RPMI8226 (cell line): ENCODE data around the gene B3GNT4.
"Not testable (repeated sequence)": the region's sequence is repeated elsewhere in the genome, so short reads cannot be mapped to it uniquely, and the experiment has no call there.

Source experiments
- DNase-seq: peaks from one replicate; pipeline ENCODE4 v3.0.0-alpha.2; 2015

B3GNT4 gene

DNA sequence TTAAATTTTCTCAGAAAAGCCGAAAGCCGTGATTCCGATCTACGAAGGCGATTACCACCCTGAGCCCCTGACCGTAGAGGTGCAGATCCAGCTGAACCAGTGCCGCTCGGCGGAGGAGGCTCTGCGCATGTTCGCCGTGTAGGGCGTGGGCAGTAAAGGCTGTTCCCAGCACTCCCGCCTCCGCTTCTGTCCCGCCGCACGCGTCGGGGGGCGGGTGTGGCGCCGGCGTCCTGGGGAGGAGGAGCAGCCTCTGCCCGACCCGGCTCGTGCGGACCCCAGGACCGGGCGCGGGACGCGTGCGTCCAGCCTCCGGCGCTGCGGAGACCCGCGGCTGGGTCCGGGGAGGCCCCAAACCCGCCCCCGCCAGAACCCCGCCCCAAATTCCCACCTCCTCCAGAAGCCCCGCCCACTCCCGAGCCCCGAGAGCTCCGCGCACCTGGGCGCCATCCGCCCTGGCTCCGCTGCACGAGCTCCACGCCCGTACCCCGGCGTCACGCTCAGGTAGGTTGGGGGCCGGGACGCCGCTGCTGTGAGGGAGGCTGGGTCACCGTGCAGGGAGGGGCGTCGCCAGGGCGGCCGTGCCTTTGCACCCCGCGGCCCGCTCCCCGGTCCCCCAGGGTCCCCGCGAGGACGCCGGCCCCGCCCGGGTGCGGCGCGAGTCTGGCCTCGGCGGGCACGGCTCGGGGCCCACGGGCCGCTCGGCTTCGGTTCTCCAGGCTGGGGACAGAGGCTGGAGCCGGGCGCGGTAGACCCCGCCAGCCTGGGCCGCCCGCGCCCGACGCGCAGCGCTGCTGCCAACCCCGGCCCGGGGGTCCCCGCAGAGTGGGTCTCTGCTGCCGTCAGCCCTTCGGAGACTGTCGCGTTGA, at the start of gene B3GNT4:
Gene B3GNT4, plus strand, starts transcription at position 409 of the 866 bp plus-strand sequence. CDS start 910 bp downstream, outside the sequence.
- DNase-seq: peak; percentile 76

DNA sequence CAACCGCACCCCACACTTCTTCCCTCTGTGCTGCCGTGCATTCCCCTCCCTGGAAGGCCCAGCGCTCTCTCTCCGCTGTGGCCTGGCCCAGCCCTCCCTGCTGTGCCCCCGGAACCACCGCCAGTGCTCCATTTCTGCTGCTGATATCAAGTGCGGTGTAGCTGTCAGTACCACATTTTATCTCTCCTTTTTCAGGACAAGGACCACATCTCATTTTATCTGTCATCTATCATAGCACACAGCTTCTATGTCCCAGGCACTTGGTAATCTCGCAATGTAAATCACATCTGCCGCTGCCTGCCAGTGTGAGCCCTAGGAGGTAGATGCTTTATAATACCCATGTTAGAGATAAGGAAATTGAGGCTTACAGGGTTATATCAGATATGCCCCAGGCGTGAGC, 47.8 kb upstream of the B3GNT4 start:
- no peak for DNase-seq

DNA sequence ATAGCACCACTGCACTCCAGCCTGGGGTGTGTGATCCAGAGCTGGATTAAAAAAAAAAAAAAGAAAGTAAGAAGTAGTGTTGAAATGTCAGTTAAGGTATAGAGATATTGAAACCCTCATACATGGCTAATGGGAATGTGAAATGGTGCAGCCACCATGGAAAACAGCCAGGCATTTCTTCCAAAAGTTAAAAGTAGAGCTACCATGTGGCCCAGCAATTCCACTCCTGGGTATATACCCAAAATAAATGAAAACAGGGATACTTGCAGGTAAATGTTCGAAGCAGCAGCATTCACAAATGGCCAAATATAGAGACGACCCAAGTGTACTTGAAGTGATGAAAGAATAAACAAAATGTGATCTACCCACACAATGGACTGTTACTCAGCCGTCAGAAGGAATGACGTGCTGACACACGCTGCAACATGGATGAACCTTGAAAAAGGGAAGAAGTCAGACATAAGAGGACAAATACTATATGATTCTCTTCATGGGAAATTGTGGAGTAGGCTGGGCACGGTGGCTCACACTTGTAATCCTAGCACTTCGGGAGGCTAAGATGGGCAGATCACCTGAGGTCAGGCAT, 44.7 kb upstream of the B3GNT4 start:
- no peak for DNase-seq

DNA sequence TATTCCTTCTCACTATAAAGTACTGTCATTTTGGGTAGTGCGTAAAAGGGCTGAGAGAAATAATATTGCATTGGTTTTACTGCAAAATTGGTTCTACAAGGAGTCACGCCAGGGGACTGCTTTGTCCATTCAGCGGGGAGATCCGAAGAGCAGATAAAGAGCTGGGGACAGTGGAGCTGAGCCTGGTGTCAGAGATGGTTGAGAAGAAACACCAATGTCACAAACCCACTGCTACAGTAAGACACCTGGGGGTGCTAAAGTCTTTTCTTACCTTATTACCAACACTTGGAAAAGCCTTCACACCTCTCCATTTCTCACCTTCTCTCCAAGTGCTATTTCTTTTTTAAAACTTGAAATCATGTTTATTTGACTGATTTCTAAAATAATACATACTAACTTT, 43.6 kb upstream of the B3GNT4 start:
- DNase-seq: no peak

DNA sequence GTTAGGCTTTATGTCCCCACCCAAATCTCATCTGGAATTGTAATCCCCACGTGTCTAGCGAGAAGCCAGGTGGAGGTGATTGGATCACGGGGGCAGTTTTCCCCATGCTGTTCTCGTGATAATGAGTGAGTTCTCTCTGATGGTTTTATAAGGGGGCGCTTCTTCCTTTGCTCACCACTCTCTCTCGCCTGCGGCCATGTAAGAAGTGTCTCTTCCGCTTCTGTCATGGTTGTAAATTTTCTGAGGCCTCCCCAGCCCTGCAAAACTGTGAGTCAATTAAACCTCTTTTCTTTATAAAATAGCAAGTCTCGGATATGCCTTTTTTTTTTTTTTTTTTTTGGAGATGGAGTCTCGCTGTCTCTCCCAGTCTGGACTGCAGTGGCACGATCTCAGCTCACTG, 42.7 kb upstream of the B3GNT4 start:
- DNase-seq: no peak

DNA sequence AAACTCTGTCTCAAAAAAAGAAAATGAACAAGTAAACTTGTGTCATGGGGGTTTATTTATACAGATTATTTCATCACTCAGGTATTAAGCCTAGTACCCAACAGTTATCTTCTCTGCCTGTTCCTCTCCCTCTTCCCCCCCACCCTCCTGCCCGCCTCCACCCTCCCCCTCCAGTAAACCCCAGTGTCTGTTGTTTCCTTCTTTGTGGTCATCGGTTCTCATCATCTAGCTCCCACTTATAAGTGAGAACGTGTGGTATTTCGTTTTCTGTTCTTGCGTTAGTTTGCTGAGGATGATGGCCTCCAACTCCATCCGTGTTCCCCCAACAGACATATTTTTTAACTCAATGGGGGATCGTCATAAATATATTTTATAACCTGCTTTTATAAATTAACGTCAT, 41.8 kb upstream of the B3GNT4 start:
- no peak for DNase-seq

DNA sequence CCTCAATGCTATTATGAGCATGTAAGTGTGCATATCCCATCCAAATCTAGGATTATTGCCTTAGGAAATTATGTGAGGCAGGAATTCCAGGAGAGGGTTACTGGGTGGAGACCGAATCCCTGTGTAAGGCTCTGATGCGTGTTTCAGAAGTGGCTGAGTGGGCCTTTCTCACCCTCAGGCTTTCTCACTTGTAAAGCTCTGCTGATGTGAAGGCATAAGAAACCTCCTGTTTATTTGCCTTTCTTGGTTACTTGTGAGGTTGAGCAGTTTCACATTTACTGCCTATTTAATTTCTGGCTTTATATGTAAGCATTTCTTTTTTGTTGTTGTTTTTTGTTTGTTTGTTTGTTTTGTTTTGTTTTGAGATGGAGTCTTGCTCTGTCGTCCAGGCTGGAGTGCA, 40.5 kb upstream of the B3GNT4 start:
- no peak for DNase-seq

DNA sequence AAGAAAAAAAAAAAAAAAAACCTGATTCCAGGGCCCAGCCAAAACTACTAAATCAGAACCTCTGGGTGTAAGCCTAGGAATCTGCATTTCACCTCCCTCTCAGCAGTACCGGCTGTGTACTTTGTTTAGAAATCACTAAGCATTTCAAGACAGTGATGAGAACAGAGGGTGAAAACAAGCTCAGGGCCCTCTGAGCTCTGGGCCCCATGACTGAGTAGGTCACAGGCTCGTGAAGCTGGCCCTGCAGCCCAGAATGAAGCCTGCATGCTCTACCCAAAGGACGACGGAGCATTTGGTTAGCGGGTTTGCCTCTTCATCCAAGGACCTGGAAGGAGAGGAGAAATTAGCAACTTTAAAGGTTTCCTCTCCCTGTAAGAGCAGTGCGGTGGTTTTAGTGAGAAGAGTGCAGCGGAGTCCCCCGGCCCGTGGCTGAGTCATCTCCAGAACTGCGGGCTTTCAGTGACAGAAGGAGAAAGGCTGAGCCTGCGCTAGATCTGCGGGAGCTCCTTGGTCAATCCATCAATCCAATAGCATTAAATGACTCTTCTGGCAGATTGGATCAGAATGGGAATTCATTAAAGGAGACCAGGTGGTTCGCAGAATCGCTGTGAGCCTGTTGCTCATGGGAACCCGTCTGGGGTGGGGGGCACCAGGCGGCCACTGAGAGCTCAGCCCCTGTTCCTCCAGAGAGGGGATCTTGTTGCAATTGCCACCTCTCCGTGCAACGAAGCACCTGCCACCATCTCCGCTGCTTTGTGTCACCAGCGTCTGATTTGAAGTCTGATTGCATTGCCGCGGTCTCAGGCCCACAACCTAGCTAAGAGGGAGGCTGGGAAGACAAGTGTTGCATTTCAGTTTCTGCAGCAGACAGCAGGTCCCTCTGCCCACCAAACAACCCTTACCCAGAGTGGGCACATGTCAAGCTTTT, 36.8 kb upstream of the B3GNT4 start:
- DNase-seq: no peak

DNA sequence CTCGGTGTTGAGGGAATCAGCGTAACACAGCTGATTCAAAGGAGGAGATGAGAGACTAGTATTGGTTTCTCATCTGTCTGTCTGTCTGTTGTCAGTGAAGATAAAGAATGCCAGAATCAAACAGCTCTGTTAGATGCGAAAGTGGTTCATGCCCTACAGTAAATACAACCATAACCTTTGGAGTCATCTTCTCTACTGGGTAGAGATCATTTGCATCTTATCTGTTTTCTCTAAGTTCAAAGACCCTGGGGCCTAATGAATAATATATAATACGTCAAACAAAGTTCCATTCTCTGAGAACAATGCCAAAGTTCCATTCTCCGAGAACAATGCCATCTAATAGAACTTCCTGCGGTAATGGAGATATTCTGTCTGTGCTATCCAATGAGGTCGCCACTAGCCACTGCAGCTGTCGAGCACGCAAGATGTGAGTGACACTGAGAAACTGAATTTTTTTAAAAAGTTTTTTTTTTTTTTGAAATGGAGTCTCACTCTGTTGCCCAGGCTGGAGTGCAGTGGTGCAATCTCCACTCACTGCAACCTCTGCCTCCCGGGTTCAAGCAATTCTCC, 36.1 kb upstream of the B3GNT4 start:
- no peak for DNase-seq

DNA sequence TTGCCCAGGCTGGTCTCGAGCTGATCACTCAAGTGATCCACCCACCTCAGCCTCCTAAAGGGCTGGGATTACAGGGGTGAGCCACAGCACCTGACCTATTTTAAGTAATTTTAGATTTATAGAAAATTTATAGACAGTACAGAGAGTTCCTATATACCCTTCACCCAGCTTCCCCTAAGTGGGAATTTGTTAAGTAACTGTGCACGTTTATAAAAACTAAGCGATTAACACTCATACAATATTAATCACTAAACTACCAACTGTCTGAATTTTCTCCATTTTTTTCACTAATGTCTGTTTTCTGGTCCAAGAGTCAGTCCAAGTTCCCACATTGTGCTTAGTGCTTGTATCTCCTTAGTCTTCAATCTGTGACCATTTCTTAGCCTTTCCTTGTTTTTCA, 35.0 kb upstream of the B3GNT4 start:
- DNase-seq: no peak

DNA sequence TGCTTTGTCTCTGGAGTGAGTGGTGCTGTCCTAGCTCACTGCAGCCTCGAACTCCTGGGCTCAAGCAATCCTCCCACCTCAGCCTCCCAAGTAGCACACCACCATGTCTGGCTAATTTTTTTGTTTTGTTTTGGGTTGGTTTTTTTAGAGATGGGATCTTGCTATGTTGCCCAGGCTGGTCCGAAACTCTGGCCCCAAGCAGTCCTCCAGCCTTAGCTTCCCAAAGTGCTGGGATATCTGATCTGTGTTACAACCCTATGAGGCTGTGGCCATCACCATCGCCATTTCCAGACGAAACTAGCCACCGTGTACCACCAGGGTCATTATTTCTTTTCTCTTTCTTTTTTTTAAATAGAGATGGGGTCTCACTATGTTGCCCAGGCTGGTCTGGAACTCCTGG, 32.1 kb upstream of the B3GNT4 start:
- no peak for DNase-seq

DNA sequence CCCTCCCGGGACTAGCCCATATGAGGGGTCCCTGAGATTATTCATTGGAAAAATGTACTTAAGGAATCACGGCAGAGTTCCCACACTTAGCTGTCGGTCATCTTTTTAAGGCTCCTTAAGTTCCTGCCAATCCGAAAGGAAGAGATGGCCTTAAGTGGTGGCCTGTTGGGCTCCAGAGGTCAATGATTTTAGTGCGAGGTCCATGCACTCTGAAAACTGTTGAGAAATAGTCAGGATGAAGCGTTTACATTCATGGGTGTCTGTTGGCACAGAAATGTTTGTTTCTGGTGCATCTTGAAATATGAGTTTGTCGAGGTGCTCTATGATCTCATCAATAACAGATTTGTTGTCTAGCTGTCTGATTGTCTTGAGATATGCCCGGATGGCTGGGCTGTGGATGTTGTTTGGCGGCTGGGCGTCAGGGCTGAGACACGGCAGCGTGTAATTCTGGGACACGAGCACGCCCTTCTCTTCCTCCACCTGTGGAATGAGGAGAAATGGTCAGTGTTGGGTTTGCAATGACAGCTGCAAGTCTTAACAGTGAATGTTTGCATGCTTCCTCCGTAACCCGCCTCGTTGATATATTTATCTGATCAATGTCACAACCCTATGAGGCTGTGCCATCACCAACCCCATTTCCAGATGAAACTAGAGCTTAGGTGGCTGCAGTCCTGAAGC, 31.1 kb upstream of the B3GNT4 start:
- DNase-seq: no peak

DNA sequence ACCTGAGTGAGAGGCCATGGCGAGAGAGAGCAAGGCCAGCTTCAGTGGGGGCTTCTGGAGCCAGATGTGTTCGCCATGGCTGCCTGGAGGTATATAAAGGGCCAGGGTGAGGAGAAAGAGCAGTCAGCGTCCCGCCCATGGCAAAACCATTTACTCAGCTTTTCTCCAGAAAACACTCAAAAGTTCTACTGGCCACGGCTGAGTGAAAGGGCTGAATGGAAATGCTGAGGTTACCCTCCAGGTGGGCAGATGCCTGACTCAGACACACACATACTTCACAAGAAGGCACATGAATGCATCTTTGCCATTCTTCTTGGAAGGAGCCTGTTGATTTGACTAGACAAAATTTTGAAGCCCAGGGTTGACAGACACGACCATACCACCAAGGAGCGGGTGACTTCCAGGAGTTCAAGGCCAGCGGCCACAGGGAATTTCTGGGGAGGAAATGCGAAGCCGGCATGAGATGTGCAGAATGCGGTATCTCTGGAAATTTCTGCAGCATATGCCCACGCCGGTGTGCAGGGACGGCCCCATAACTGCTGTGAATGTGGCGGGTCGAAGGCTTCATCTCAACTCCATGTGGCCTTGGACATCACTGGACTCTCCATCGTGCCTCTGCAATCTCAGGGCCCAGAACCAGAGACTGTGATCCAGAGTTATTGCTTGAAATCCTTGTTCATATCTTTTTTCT, 29.2 kb upstream of the B3GNT4 start, which contains the start of gene IL31:
Gene IL31, minus strand, starts transcription at position 67 of the 691 bp plus-strand sequence. Its CDS starts 49 bp downstream, at position 18.
- peak; percentile 58 for DNase-seq

DNA sequence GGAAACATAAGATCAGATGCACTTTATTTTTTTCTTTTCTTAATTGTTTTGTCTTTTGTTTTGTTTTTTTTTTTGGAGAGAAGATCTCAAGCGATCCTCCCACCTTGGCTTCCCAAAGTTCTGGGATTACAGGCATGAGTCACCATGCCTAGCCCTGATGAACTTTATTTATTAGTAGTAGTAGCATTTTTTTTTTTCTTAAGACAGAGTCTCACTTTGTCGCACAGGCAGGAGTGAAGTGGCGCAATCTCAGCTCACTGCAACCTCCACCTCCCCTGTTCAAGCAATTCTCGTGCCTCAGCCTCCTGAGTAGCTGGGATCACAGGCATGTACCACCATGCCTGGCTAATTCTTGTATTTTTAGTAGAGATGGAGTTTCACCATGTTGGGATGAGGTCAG, 27.0 kb upstream of the B3GNT4 start:
- DNase-seq: not testable (repeated sequence)

DNA sequence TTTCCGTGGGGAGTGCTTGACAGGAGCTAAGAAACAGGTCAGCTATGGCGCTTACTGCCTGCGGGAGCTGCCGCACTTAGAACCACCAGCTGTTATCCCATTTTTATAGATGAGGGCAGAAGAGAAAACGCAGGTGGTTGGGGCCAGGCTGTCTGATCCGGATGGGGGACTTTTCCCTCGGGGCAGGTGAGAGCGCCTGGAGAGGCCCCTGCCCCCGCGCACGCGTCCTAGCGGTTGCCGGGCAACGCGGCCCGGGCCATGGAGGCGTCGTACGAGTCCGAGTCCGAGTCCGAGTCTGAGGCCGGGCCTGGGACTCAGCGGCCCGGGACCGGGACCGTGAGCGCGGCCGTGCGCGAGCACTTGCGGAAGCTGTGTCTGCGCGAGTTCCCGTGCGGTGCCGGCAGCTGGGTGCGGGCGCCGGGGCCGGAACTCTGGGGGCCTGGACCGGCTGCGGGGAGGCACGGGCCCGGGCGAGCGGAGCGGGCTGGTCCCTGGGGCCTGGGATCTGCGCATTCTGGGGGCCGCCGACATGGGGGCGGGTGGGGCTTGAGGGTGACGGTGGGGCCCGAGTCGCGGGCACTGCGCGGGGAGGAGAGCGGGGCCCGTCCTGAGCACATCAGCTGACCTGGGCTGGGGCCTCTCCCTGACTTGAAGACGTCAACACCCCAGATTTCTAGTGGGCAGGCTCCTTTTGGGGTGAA, 20.5 kb upstream of the B3GNT4 start, which contains the start of gene LRRC43:
Gene LRRC43, plus strand, starts transcription at position 237 of the 701 bp plus-strand sequence. Its CDS starts 22 bp downstream, at position 259.
- DNase-seq: no peak

DNA sequence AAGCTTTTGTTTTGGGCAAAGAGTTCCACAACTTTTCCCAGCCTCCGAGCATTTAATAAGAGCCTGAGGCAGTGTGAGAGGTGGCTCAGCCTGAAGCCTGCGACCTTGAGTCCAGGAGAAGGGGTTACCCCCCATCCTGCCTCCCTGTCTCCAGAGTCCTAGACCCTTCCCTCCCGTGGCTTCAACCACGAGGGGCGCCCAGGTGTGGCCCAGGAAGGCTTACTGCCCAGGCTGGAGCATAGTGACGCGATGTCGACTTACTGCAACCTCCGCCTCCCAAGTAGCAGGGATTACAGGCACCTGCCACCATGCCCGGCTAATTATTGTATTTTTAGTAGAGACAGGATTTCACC, 19.9 kb upstream of the B3GNT4 start:
- DNase-seq: no peak

DNA sequence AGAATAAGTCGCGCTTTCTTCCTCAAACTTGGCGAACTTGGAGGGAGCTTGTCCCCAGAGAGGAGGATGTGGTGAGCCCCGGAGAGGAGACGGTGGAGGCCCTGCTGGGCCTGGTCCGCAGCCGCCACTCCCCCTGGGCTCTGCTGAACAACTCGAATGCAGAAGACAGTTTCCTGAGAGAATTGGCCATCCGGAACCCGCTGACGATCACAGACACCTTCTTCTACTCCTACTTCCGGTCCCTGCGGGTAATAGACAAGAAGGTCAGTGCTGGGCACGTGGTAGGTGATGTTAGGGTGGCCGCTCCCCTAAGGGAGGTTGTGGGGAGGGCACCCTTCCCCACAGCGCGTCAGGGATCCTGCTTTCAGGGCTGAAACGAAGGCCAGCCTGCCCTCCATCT, 19.0 kb upstream of the B3GNT4 start:
- no peak for DNase-seq

DNA sequence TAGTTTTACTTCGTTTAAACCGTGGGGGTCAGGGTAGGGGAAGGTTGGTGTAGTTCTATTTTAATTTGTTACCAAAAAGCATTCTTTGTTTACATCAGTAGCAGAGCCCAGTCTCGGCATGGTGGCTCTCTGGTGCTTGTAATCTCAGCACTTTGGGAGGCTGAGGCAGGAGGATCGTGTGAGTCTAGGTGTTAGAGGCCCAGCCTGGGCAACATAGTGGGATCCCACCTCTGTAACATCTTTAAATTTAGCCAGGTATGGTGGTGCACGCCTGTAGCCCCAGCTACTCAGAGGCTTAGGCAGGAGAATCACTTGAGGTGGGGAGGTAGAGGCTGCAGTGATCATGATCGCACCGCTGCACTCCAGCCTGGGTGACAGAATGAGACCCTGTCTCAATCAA, 18.4 kb upstream of the B3GNT4 start:
- DNase-seq: no peak

DNA sequence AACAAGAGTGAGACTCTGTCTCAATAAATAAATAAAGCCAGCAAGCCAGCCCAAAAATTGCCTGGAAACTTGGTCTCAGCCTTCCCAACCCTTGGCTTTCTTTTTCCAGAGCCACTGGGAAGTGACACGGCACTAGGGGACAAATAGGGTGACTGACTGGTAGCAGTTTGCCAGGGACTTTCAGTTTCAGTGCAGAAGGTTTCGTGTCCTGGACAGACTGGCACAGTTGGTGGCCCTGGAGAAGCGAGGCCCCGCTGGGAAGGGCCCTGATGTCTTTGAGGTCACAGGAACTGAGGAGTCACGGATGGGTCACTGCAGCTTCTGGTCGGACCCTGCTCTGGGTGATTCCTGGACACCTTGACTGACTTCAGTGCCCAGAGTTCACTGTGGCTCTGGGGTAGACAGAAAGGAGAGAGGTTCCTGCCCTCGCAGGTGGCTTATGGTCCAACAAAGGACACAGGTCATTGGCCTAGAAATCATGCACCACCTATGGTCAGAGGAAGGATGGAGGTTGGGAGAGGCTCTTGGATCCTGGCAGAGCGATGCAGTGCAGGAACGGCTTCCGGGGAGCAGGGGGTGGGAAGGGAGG, 17.9 kb upstream of the B3GNT4 start:
- DNase-seq: peak; percentile 48

DNA sequence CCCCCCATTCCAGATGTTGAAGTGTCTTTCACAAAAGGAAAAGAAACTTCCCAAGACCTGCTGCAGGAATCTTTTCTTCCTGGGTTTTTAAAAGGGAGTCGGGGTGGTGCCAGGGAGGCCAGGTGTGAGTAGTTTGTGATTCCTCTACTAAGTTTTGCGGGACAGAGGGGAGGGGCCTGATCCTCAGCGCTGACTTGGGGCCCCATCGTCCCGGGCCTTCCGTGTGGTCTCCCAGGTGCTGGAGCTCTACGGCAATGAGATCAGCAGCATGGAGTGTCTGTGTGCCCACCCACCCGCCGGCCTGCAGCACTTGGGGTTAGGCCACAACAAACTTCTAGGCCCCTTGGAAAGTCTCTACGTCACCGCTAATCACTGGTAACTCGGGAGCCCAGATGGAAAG, 16.0 kb upstream of the B3GNT4 start:
- no peak for DNase-seq
